ENCODE measurements around the gene LARGE1.

DNA sequence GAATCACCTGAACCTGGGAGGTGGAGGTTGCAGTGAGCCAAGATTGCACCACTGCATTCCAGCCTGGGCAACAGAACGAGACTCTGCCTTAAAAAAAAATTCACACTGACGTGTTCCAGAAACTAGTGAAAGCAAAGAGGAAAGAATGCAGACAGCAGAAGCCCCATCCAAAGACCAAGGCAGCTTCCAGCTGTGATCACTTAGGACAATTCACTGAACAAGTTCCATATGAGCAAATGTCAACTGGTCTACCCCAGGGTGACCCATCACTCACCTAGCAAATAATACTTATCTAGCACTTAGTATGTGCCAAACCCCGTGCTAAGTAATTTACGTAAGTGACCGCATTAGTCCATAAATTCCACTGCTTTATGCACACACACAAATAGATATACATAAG, 138.9 kb downstream of the LARGE1 start:
- TF ChIP-seq, protein P1, sequence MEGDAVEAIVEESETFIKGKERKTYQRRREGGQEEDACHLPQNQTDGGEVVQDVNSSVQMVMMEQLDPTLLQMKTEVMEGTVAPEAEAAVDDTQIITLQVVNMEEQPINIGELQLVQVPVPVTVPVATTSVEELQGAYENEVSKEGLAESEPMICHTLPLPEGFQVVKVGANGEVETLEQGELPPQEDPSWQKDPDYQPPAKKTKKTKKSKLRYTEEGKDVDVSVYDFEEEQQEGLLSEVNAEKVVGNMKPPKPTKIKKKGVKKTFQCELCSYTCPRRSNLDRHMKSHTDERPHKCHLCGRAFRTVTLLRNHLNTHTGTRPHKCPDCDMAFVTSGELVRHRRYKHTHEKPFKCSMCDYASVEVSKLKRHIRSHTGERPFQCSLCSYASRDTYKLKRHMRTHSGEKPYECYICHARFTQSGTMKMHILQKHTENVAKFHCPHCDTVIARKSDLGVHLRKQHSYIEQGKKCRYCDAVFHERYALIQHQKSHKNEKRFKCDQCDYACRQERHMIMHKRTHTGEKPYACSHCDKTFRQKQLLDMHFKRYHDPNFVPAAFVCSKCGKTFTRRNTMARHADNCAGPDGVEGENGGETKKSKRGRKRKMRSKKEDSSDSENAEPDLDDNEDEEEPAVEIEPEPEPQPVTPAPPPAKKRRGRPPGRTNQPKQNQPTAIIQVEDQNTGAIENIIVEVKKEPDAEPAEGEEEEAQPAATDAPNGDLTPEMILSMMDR (IDR thresholded peaks at IDR 0.05; ENCODE audit: borderline replicate concordance, extremely low read depth, low read length, poor library complexity, severe bottlenecking), result no peak
- TF ChIP-seq EZH2 (IDR thresholded peaks at IDR 0.05; ENCODE audit: borderline replicate concordance, low read depth, low read length, severe bottlenecking), result no peak

Data from DND-41 (cell line).